ENCODE data around the gene ZNF277. TPM values are rescaled to one million over a fixed set of nuclear protein-coding genes. Genes with fewer than 3 reads are reported as not detected.

Gene ZNF277
- total RNA-seq, 4 donors from 2014 or later: 19.5 to 27.1 (median 25.7) TPM

GRCh38 chr7:112211348-112211907 is 4.9 kb downstream of the ZNF277 start:
- WGBS: 23% methylated on average over 1 of the region's 1 CpG
- Histone ChIP-seq H3K27ac (replicated peaks in 1 of 4) (no peak overlapping the region), H3K36me3 (no peaks in the 10 kb centered on the region), H3K9me3 (no peaks in the 10 kb centered on the region), H3K4me1 (peaks cover 3 to 48% (median 34%) of the 10 kb centered on the region in 4 donors), H3K4me3 (no peak overlapping the region), H3K27me3 (no peaks in the 10 kb centered on the region)
- TF ChIP-seq POLR2A (IDR thresholded peaks at IDR 0.05; ENCODE audit: low read depth) (no peak), EP300 (IDR thresholded peaks at IDR 0.05) (no peak), POLR2AphosphoS5 (IDR thresholded peaks at IDR 0.05) (no peak), CTCF (IDR thresholded peaks at IDR 0.05) (no peak)
- no peak for DNase-seq (ENCODE audit: extremely low spot score)
- intact Hi-C loops (cut with DNase I): loop anchor here (10.0 kb wide), 1 partner anchor 457 kb away; no protein-coding TSS in a partner anchor

GRCh38 chr7:112212571-112212970 is 6.1 kb downstream of the ZNF277 start:
- H3K36me3 ChIP-seq: no peaks in the 10 kb centered on the region
- WGBS: 100% methylated on average over 2 of the region's 2 CpGs
- no peak for DNase-seq (ENCODE audit: extremely low spot score)
- intact Hi-C loops (cut with DNase I): loop anchor here (10.0 kb wide), 1 partner anchor 458 kb away; no protein-coding TSS in a partner anchor
- H3K27me3 ChIP-seq: no peaks in the 10 kb centered on the region
- TF ChIP-seq POLR2AphosphoS5 (IDR thresholded peaks at IDR 0.05) (no peak), POLR2A (IDR thresholded peaks at IDR 0.05; ENCODE audit: low read depth) (no peak), EP300 (IDR thresholded peaks at IDR 0.05) (no peak), CTCF (IDR thresholded peaks at IDR 0.05) (no peak)
- H3K9me3 ChIP-seq: no peaks in the 10 kb centered on the region
- H3K27ac ChIP-seq (replicated peaks in 1 of 4): no peak overlapping the region
- H3K4me1 ChIP-seq: peaks cover 3 to 42% (median 28%) of the 10 kb centered on the region in 4 donors
- H3K4me3 ChIP-seq: no peak overlapping the region

- no peaks in the 10 kb centered on the region for H3K36me3 ChIP-seq
- H3K27ac ChIP-seq (replicated peaks in 1 of 4): no peak overlapping the region
- no peak overlapping the region for H3K4me3 ChIP-seq
- no peaks in the 10 kb centered on the region for H3K9me3 ChIP-seq
- no peak for DNase-seq (ENCODE audit: extremely low spot score)
- WGBS: 88% methylated on average over 1 of the region's 1 CpG
- H3K27me3 ChIP-seq: no peaks in the 10 kb centered on the region
- intact Hi-C loops (cut with DNase I): loop anchor here (10.0 kb wide), 1 partner anchor 459 kb away; no protein-coding TSS in a partner anchor
- H3K4me1 ChIP-seq: peaks cover 3 to 37% (median 23%) of the 10 kb centered on the region in 4 donors
- TF ChIP-seq POLR2A (IDR thresholded peaks at IDR 0.05; ENCODE audit: low read depth) (no peak), POLR2AphosphoS5 (IDR thresholded peaks at IDR 0.05) (no peak), EP300 (IDR thresholded peaks at IDR 0.05) (no peak), CTCF (IDR thresholded peaks at IDR 0.05) (no peak)
These were observed 7.2 kb downstream of the ZNF277 start for GRCh38 chr7:112213735-112214134.

- no peaks in the 10 kb centered on the region for H3K27me3 ChIP-seq
- H3K4me1 ChIP-seq: peaks cover 3 to 37% (median 23%) of the 10 kb centered on the region in 4 donors
- H3K27ac ChIP-seq (replicated peaks in 1 of 4): no peak overlapping the region
- TF ChIP-seq POLR2A (IDR thresholded peaks at IDR 0.05; ENCODE audit: low read depth) (no peak), CTCF (IDR thresholded peaks at IDR 0.05) (no peak), EP300 (IDR thresholded peaks at IDR 0.05) (no peak), POLR2AphosphoS5 (IDR thresholded peaks at IDR 0.05) (no peak)
- no peaks in the 10 kb centered on the region for H3K36me3 ChIP-seq
- no peak for DNase-seq (ENCODE audit: extremely low spot score)
- intact Hi-C loops (cut with DNase I): loop anchor here (10.0 kb wide), 1 partner anchor 459 kb away; no protein-coding TSS in a partner anchor
- no peaks in the 10 kb centered on the region for H3K9me3 ChIP-seq
- H3K4me3 ChIP-seq: no peak overlapping the region
These were observed 7.8 kb downstream of the ZNF277 start for GRCh38 chr7:112214268-112214667.

Data from esophagus muscularis mucosa (tissue), 4 donors.